Fibroblast of the aortic adventitia (primary cell): ENCODE results near the gene TTBK2. TPM values are rescaled to one million over a fixed set of nuclear protein-coding genes. Genes with fewer than 3 reads are reported as not detected.

Experiments used
- DNase-seq: peaks from one replicate; pipeline ENCODE4 v3.0.0-alpha.2; 2010; ENCODE audit warnings: low read depth
- H3K4me3 ChIP-seq: 2 replicates; pipeline ENCODE4 v1.5.1; 2011; ENCODE audit warnings: low read depth, mild to moderate bottlenecking, control low read depth, low read length, moderate library complexity
- total RNA-seq: library from RNA; depleted of rRNA; stranded (reverse); fragments of >200 nt; gene quantifications from 2 replicates; pipeline ENCODE4 v1.2.3, GENCODE V29; 2012; ENCODE audit warnings: low replicate concordance
- TF ChIP-seq, protein P1 (sequence below): IDR thresholded peaks from 2 replicates; pipeline ENCODE4 v1.5.1; 2011; ENCODE audit warnings: mild to moderate bottlenecking, low read length, control low read depth, inconsistent platforms; ENCODE audit not compliant: insufficient read depth

Gene TTBK2
- total RNA-seq, 1 donor, result 14.3 TPM

DNA sequence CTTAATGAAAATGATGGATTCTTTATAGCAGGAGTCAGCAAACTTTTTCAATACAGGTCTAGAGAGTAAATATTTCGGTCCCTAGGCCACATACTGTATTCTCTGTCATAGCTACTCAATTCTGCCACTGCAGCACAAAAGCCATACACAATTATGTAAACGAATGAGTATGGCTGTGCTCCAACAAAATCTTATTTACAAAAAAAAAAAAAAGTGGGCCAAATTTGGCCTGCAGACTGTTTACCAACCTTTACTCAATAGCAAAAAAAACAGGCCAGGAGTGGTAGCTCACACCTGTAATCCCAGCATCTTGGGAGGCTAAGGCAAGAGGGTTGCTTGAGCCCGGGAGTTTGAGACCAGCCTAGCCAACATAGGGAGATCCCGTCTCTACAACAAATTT is 41.1 kb downstream of the TTBK2 start:
- TF ChIP-seq, protein P1, sequence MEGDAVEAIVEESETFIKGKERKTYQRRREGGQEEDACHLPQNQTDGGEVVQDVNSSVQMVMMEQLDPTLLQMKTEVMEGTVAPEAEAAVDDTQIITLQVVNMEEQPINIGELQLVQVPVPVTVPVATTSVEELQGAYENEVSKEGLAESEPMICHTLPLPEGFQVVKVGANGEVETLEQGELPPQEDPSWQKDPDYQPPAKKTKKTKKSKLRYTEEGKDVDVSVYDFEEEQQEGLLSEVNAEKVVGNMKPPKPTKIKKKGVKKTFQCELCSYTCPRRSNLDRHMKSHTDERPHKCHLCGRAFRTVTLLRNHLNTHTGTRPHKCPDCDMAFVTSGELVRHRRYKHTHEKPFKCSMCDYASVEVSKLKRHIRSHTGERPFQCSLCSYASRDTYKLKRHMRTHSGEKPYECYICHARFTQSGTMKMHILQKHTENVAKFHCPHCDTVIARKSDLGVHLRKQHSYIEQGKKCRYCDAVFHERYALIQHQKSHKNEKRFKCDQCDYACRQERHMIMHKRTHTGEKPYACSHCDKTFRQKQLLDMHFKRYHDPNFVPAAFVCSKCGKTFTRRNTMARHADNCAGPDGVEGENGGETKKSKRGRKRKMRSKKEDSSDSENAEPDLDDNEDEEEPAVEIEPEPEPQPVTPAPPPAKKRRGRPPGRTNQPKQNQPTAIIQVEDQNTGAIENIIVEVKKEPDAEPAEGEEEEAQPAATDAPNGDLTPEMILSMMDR, result no peak
- H3K4me3 ChIP-seq, result no peak overlapping the region
- no peak for DNase-seq

DNA sequence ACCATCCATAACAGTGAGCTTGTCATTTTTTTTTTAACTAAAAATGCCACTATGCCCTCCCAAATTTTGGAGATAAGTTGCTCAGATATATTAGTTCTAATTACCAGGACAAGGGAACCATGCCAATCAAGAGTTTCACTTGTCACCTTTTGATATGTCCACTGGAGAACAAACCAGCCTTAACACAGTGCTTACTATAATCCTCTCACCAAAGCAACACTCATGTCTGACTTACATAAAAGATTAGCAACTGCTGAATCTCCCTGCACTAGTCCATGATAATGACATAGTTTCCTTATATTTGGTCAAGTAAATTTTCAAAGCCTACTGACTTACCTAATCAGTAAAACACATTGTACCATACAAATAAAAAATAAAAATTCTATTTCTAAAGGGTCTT is 44.4 kb downstream of the TTBK2 start:
- H3K4me3 ChIP-seq, result no peak overlapping the region
- TF ChIP-seq, protein P1, result no peak
- no peak for DNase-seq

DNA sequence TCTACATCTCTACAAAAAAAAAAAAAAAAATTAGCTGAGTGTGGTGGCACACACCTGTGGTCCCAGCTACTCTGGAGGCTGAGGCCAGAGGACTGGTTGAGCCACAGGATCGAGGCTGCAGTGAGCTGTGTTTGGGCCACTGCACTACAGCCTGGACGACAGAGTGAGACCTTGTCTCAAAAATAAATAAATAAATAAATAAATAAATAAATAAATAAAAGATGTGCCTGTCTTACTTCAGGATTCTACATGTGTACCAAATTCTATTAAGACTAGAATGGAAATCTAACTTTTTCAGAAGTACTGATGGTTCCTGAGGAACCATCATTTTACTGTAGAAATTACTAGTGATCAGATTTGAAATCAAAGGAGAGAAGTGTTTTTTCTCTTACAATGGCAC is 51.9 kb downstream of the TTBK2 start:
- no peak for DNase-seq
- no peak overlapping the region for H3K4me3 ChIP-seq
- TF ChIP-seq, protein P1, result no peak

DNA sequence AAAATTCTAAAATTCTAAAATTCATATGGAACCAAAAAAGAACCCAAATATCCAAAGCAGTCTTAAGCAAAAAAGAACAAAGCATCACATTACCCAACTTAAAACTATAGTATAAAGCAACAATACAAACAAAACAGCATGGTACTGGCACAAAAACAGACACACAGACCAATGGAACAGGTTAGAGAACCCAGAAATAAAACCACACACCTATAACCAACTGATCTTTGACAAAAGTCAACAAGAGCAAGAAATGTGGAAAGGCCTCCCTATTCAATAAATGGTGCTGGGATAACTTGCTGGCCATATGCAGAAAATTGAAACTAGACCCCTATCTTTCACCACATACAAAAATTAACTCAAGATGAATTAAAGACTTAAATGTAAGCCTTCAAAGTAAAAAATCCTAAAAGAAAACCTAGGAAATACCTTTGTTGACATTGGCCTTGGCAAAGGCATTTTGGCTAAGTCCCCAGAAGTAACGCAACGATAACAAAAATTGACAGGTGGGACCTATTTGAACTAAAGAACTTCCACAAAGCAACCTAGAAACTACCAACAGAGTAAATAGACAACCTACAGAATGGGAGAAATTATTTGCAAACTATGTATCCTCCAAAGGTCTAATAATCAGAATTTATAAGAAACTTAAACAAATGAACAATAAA is 56.9 kb downstream of the TTBK2 start:
- H3K4me3 ChIP-seq, result no peak overlapping the region
- TF ChIP-seq, protein P1, result no peak
- DNase-seq, result peak; percentile 20

DNA sequence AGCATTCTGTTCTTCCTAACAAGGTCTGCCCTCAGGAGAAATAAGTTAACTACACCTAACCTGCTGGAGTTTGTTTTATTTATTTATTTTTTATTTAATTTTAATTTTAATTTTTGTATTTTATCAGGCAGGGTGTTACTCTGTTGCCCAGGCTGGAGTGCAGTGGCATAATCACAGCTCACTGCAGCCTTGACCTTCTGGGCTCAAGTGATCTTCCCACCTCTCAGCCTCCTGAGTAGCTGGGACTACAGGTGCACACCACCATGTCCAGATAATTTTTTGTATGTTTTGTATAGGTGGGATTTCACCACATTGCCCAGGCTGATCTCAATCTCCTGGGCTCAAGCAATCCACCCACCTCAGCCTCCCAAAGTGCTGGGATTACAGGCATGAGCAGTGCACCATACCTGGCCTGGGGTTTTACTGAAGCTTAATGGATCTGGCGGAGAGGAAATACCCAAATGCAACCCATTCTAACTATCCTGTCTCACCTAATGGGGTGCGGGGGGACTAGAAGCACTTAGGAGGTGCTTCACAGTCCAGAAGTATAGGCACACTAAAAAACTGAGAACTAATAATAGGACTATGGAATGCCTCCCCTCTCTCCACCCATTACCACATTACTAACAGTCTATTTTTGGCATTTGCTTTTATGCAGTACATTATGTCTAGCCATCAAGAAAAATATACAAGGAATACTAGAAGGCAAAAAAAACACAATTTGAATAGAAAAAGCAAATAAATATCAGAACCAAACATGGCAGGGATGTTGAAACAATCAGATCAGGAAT is 61.4 kb downstream of the TTBK2 start:
- TF ChIP-seq, protein P1, result no peak
- no peak overlapping the region for H3K4me3 ChIP-seq
- peak; percentile 4 for DNase-seq

DNA sequence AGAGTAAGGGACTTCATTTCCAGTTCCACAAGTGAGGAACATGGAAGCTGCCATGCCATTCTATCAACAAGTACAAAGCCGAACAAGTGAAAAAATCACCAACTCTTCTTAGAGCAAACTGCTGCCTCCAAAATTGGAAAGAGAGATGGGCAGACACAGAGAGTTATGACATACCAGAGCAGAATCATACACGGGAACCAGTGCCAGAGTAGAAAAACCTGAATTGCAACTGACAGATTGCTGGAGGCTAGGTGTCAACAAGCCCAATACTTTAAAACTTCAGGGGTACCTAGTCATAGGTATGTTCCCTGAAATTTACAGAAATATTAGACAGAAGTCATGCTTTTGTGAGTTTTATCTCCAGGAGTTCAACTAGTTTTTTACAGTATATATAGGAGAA is 62.0 kb downstream of the TTBK2 start:
- DNase-seq, result no peak
- no peak overlapping the region for H3K4me3 ChIP-seq
- TF ChIP-seq, protein P1, result no peak
